NOMO-1 (cell line): Measurements from ENCODE around the gene MAST3.
"Not testable (repeated sequence)": the region's sequence is repeated elsewhere in the genome, so short reads cannot be mapped to it uniquely, and the experiment has no call there.

ENCODE experiments used
- DNase-seq, 2 experiments: peaks; one replicate each; lab custom pipeline; 2025; ENCODE audit not compliant: unreplicated experiment in 2 of 2; lab: John Stamatoyannopoulos, UW

The MAST3 gene

GRCh38 chr19:18085702-18086457 is 11.7 kb upstream of the MAST3 start:
- DNase-seq: no peak

- peak; percentile 54 to 71 for DNase-seq
These were observed 10.9 kb upstream of the MAST3 start, which contains the start of gene IL12RB1 for GRCh38 chr19:18086590-18087138. IL12RB1 (minus strand) TSS chr19:18086934; CDS start chr19:18086823, 111 bp downstream.

GRCh38 chr19:18089096-18089541 is 8.5 kb upstream of the MAST3 start:
- DNase-seq: peak; percentile 86 to 90

GRCh38 chr19:18089726-18090125 is 7.9 kb upstream of the MAST3 start:
- DNase-seq: no peak

GRCh38 chr19:18090545-18091216 is 6.9 kb upstream of the MAST3 start:
- DNase-seq: no peak

- DNase-seq: peak; percentile 85 to 86
These were observed 6.4 kb upstream of the MAST3 start for GRCh38 chr19:18091217-18091608.

GRCh38 chr19:18093439-18094161 is 4.0 kb upstream of the MAST3 start:
- no peak for DNase-seq

- DNase-seq: no peak
These were observed 1.3 kb upstream of the MAST3 start for GRCh38 chr19:18096258-18096657.

- no peak for DNase-seq
These were observed 664 bp downstream of the MAST3 start for GRCh38 chr19:18097993-18098890.

- peak in 1 of 2 experiments; percentile 32 for DNase-seq
These were observed 1.5 kb downstream of the MAST3 start for GRCh38 chr19:18098891-18099622.

GRCh38 chr19:18099623-18099995 is 2.0 kb downstream of the MAST3 start:
- DNase-seq: no peak

- DNase-seq: no peak
These were observed 3.1 kb downstream of the MAST3 start for GRCh38 chr19:18100710-18101109.

- DNase-seq: no peak
These were observed 3.7 kb downstream of the MAST3 start for GRCh38 chr19:18101268-18101667.

- no peak for DNase-seq
These were observed 5.5 kb downstream of the MAST3 start for GRCh38 chr19:18102916-18103542.

GRCh38 chr19:18104793-18105131 is 7.2 kb downstream of the MAST3 start:
- no peak for DNase-seq

- not testable (repeated sequence) for DNase-seq
These were observed 7.7 kb downstream of the MAST3 start for GRCh38 chr19:18105259-18105658.

GRCh38 chr19:18107235-18107634 is 9.7 kb downstream of the MAST3 start:
- no peak for DNase-seq

GRCh38 chr19:18108897-18109296 is 11.3 kb downstream of the MAST3 start:
- DNase-seq: no peak

GRCh38 chr19:18109341-18109732 is 11.8 kb downstream of the MAST3 start:
- DNase-seq: no peak
